ENCODE measurements around the gene COPG1. TPM values are rescaled to one million over a fixed set of nuclear protein-coding genes. Genes with fewer than 3 reads are reported as not detected.
A peak's percentile ranks its signal among the peaks of the same experiment; 100 is the strongest.

Gene COPG1
- total RNA-seq, 2 donors from 2014 or later: 203 to 236 TPM

DNA sequence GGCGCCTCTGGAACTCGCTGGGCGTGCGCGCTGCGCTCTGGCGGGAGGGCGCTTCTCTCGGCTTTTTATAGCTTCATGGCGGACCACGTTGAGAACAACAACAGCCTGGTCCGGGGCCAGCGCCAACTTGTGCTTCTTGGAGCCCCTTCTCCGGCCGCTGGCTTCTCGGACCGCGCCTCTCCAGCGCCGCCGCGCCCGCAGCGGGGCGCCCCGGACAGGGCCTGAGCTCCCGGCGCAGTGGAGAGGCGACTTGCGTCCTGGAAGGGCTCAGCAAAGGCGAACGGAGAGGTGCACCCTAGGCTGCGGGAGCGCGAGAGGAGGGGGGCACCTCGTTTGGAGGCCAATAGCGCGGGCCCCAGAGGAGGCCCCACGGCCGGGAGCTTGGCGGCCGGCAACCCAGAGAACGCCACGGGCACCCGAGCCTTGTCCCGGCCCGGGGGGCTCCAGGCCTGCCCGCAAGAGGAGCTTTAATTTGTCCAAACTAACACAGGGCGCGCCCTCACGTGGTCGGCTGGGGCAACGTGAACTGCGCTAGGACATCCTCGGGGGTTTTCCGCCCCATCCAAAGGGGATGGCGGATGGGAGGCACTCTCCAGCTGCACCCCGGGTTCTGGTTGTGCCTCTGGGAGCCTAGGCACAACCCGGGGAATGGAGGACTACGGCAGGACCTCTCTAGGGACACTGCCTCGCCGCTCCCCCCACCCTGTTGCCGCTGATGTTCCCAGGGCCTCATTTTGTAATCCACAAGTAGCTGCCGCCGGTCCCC is 67.0 kb downstream of the COPG1 start:
- no peaks in the 10 kb centered on the region for H3K36me3 Mint-ChIP-seq
- DNase-seq (ENCODE audit: low spot score): peak; percentile 77
- H3K27ac Mint-ChIP-seq: no peak overlapping the region
- peak; percentile 52 to 72 for ATAC-seq
- H3K9me3 Mint-ChIP-seq: no peaks in the 10 kb centered on the region
- H3K4me3 Mint-ChIP-seq: peak overlapping the region; percentile 92
- peaks cover 24 to 30% of the 10 kb centered on the region in 2 donors for H3K4me1 Mint-ChIP-seq (ENCODE audit: low read depth in 2 of 2)
- no peaks in the 10 kb centered on the region for H3K27me3 Mint-ChIP-seq

DNA sequence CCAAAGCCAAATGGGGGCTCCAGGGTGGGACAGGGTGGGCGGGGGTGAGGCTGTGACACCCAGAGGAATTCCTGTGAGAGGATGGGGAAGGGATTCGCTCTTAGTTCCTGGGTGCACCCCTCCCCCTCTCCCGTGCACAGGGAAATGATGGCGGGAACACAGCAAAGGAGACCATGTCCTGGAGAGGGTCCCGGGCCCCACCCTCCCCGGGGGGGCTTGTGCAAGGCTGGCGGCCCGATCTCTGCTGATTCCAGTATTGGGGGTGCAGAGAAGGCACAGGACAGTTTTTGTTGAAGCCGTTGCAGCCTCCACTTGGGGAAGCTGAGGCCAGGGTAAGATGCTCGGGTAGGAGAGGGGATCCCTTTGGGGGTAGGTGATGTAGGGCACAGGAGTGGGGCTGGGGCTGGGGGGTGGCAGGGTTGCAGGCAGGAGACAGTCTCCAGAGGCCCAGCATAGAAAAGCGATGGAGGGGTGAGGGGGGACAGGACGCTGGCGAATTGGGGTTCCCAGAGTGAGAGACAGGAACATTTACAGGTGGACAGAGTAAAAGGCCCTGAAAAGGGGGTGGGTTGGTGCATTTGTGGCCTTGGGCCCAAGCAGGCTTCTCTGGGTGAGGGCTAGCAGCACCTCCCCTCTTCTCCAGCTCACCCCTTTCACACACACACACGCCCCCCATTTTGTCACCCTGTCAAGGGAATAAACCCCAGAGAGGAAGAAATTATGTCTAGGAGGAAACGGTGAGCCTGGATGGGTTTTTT is 67.8 kb downstream of the COPG1 start:
- H3K27me3 Mint-ChIP-seq: no peaks in the 10 kb centered on the region
- no peaks in the 10 kb centered on the region for H3K36me3 Mint-ChIP-seq
- ATAC-seq (no peak), DNase-seq (ENCODE audit: low spot score) (no peak)
- no peak overlapping the region for H3K27ac Mint-ChIP-seq
- H3K9me3 Mint-ChIP-seq: no peaks in the 10 kb centered on the region
- peak overlapping the region; percentile 32 for H3K4me3 Mint-ChIP-seq
- H3K4me1 Mint-ChIP-seq (ENCODE audit: low read depth in 2 of 2): peaks cover 19 to 25% of the 10 kb centered on the region in 2 donors

DNA sequence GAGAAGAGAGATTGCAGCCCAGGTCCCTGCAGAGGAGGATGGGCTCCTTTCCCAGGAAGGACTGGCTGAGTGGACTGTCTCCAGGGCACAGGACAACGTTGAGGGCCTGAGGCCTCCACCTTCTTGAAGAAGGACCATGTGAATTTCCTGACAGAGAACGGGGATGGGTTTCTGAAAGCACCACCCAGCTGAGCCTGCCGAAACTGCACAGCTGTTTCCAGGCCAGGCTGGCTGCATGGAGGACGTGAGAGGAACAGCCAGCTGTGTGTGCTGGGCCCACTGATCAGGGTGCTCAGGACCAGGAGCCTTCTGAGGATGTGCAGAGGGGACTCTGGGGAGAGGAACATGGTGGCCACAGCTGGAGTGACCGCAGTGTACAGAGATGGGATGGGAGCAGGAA is 68.4 kb downstream of the COPG1 start:
- no peaks in the 10 kb centered on the region for H3K9me3 Mint-ChIP-seq
- ATAC-seq (no peak), DNase-seq (ENCODE audit: low spot score) (no peak)
- no peaks in the 10 kb centered on the region for H3K36me3 Mint-ChIP-seq
- peak overlapping the region; percentile 32 for H3K4me3 Mint-ChIP-seq
- H3K27me3 Mint-ChIP-seq: no peaks in the 10 kb centered on the region
- H3K4me1 Mint-ChIP-seq (ENCODE audit: low read depth in 2 of 2): peaks cover 13 to 19% of the 10 kb centered on the region in 2 donors
- H3K27ac Mint-ChIP-seq: no peak overlapping the region

DNA sequence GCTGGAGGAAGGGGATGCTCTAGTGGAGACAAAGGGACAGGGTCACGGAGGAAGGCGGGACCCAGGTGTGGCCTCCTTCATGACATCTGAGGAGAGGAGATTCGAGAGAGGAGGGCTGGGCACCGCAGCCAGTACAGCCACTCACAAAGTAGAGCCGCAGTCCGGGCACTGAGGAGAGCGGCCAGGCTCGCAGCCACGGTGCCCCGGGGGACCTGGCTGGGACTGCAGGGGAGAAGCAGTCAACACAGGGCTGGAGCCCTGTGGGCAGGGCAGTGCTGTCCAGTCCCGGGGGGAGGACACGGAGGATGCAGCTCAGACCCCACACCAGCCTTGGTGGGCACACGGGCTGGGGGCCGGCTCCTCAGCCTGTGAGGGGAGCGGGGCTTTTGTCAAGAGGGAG is 69.5 kb downstream of the COPG1 start:
- Mint-ChIP-seq H3K27ac (no peak overlapping the region), H3K4me3 (no peak overlapping the region), H3K36me3 (no peaks in the 10 kb centered on the region), H3K27me3 (no peaks in the 10 kb centered on the region), H3K4me1 (ENCODE audit: low read depth in 2 of 2) (peaks cover 7 to 12% of the 10 kb centered on the region in 2 donors), H3K9me3 (no peaks in the 10 kb centered on the region)
- ATAC-seq: no peak
- DNase-seq (ENCODE audit: low spot score): no peak

DNA sequence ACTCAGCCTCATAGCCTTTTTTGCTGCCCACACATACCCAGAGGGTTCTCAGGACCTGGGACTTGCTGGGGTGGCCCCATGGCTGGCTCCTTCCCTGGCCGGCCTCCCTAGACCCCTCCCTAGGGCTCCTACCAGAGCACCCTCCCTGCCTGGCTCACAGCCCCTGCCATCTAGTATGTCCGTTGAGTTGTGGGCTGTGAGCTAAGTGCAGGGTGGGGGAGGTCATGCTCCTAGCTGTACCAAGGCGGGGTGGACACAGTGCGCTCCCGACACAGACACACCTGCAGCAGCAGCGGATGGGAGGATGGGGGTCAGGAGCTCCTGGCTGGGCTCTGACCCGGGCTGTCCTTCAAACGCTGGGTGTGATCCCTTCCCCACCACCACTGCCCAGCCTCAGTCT is 70.9 kb downstream of the COPG1 start:
- no peak for ATAC-seq
- no peak overlapping the region for H3K4me3 Mint-ChIP-seq
- peaks cover 0 to 5% of the 10 kb centered on the region in 2 donors for H3K4me1 Mint-ChIP-seq (ENCODE audit: low read depth in 2 of 2)
- DNase-seq (ENCODE audit: low spot score): no peak
- no peaks in the 10 kb centered on the region for H3K27me3 Mint-ChIP-seq
- H3K27ac Mint-ChIP-seq: no peak overlapping the region
- H3K9me3 Mint-ChIP-seq: no peaks in the 10 kb centered on the region
- no peaks in the 10 kb centered on the region for H3K36me3 Mint-ChIP-seq

DNA sequence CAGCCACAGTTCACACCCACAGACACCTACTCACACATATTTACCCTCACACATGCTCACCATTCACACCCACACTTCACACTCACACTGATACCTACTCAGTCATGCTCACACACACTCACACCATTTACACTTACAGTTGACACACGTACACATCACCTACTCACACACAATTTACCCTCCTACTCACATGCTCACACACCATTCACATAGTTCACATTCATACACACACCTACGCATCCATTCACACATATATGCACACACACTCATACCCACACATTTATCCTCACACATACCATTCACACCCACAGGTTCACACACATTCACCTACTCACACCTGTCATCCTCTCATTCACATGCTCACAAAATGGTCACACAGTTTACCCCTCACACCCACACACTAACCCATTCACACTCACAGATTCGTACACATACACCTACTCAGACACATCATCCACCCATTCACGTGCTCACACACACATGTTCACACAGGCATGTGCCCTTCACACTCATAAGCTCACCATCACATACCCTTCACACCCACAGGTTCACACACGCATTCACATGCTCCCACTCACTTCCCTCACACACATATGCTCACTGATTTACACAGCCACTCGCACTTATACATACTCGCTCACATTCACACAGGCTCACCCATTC is 71.5 kb downstream of the COPG1 start:
- Mint-ChIP-seq H3K9me3 (no peaks in the 10 kb centered on the region), H3K4me3 (no peak overlapping the region), H3K36me3 (no peaks in the 10 kb centered on the region), H3K27me3 (no peaks in the 10 kb centered on the region), H3K4me1 (ENCODE audit: low read depth in 2 of 2) (peaks cover 0 to 3% of the 10 kb centered on the region in 2 donors), H3K27ac (no peak overlapping the region)
- DNase-seq (ENCODE audit: low spot score) (no peak), ATAC-seq (no peak)

DNA sequence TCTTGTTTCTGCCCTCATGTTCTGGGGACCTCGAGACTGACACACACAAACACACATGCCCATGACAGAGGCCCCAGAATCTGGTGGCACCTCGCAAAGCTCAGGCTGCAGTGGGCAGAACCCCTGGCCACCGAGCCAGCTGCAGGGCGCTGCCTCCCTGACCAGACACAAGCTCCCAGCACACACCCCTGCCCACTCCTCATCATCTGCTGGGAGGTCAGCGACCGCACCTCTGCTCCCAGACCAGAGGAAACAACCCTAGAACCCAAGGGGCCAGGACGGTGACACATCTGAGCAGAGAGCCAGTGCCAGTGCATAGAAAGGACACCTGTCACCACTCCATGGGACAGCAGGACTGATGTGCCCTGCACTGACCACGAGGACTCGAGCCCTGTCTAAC is 72.5 kb downstream of the COPG1 start:
- Mint-ChIP-seq H3K27ac (no peak overlapping the region), H3K4me3 (no peak overlapping the region), H3K4me1 (ENCODE audit: low read depth in 2 of 2) (peaks cover 0 to 3% of the 10 kb centered on the region in 2 donors), H3K9me3 (no peaks in the 10 kb centered on the region), H3K27me3 (no peaks in the 10 kb centered on the region), H3K36me3 (no peaks in the 10 kb centered on the region)
- ATAC-seq: no peak
- no peak for DNase-seq (ENCODE audit: low spot score)

DNA sequence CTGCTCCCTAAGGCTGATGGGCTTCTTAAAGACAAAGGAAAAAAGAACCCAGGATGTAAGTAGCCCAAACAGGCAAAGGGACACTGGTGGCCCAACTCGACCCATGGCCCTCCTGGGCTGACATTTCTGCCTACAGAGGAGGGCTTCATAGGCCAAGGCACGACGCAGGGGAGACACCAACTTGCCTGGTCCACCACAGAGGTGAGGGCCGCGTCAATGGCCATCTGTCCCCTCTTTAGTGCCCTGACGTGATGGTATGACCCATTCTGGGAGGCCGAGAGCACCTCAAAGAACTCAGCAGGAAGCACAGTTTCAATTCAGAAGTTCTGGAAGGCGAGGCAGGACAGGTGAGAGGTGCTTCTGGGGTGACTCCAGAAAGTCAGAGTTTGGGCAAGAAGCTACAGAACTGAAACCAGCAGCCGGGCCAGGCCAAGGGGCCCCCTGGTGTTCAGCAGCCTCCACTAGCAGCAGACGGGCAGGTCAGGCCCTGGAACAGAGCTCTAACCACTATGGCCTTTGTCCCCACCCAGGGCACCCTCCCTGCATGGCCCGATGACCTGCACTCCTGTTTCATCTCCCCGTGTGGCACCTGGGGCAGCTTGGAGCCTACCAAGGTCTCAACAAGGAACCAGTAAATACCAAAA is 74.4 kb downstream of the COPG1 start:
- Mint-ChIP-seq H3K4me1 (ENCODE audit: low read depth in 2 of 2) (no peaks in the 10 kb centered on the region), H3K36me3 (no peaks in the 10 kb centered on the region), H3K9me3 (no peaks in the 10 kb centered on the region), H3K27me3 (no peaks in the 10 kb centered on the region), H3K4me3 (no peak overlapping the region), H3K27ac (no peak overlapping the region)
- DNase-seq (ENCODE audit: low spot score): no peak
- no peak for ATAC-seq

DNA sequence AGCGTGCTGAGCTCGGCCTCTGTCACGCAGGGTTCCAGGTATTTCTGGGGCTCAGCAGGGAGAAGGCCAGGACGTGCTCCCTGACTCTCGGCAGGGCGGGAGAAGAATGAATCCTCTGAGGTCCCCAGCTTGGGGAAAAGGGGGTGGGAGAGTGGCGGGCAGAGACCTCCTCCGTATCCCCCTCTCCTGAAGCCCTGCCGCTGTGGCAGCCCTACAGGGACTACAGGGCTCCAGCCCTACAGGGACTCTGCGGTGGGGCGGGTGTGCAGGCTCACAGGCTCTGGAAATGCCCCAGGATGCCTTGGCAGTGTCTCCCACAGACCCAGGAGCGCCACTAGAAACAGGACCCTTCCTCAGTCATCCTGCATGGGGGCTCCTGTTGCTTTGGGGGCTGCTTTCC is 75.4 kb downstream of the COPG1 start:
- ATAC-seq (no peak), DNase-seq (ENCODE audit: low spot score) (no peak)
- Mint-ChIP-seq H3K27me3 (no peaks in the 10 kb centered on the region), H3K4me1 (ENCODE audit: low read depth in 2 of 2) (no peaks in the 10 kb centered on the region), H3K27ac (no peak overlapping the region), H3K9me3 (no peaks in the 10 kb centered on the region), H3K4me3 (no peak overlapping the region), H3K36me3 (no peaks in the 10 kb centered on the region)

DNA sequence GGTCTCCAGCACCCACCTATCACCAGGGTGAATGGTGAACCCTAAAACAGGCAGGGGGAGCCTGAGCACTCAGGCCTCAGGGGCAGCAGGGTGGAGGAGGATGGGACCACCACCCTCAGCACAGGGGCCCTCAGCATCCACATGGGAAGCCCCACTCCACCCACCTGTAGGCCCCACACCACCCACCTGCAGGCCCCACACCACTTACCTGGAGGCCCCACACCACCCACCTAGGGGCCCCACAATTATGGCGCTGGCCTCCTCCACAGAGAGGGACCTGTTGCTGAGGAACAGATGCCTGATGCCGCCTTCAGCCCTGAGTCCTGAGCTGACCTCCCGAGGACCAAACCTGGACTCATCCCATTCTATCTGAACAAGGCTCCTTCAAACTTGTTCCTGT is 76.0 kb downstream of the COPG1 start:
- Mint-ChIP-seq H3K4me3 (no peak overlapping the region), H3K27me3 (no peaks in the 10 kb centered on the region), H3K9me3 (no peaks in the 10 kb centered on the region), H3K36me3 (no peaks in the 10 kb centered on the region), H3K4me1 (ENCODE audit: low read depth in 2 of 2) (no peaks in the 10 kb centered on the region), H3K27ac (no peak overlapping the region)
- no peak for DNase-seq (ENCODE audit: low spot score)
- ATAC-seq: no peak

DNA sequence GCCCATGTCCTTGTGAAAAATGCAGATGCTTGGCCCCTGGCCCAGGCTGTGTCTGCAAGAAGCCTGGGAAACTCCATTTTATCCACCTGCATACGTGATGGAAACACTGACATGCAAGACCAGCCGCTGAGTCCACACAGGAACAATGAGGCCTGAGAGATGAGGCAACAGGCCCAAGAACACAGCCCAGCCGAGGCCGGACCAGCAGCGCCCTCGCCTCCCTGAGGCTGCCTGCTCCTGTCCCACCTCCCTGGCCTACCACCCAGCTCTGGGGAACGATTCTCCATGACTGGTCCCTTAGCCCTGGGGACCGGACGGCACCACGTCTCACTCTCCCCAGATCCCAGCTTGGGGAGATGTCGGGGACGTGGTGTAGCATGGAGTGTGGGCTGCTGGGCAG is 76.7 kb downstream of the COPG1 start:
- Mint-ChIP-seq H3K9me3 (no peaks in the 10 kb centered on the region), H3K4me3 (no peak overlapping the region), H3K4me1 (ENCODE audit: low read depth in 2 of 2) (no peaks in the 10 kb centered on the region), H3K27me3 (no peaks in the 10 kb centered on the region), H3K36me3 (no peaks in the 10 kb centered on the region), H3K27ac (no peak overlapping the region)
- DNase-seq (ENCODE audit: low spot score) (no peak), ATAC-seq (no peak)

DNA sequence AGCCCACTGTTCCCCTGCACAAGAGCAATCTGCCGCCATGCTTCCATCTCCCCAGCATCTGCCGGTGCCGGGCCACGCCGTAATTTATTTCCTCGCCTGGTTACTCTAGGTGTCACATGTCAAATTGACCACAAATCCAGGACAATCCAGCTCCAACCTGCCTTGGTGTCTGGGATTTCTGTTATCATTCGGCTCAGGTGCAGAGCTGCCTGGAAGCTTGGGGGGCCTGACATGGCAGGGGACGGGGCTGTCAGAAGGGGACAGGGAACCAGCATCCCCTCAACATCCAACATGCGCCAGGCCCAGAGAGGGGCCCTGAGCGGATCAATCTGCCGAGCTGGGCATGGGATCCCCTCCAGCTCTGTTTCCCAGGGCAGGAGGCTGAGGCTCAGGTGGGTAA is 77.2 kb downstream of the COPG1 start:
- H3K36me3 Mint-ChIP-seq: no peaks in the 10 kb centered on the region
- H3K27ac Mint-ChIP-seq: no peak overlapping the region
- no peak for ATAC-seq

More for the DNA sequence above, 77.2 kb downstream of the COPG1 start:
- Mint-ChIP-seq H3K9me3 (no peaks in the 10 kb centered on the region), H3K27me3 (no peaks in the 10 kb centered on the region), H3K4me3 (no peak overlapping the region), H3K4me1 (ENCODE audit: low read depth in 2 of 2) (no peaks in the 10 kb centered on the region)
- no peak for DNase-seq (ENCODE audit: low spot score)

All from natural killer cell treated with Interleukin-12 subunit alpha and Interleukin-12 subunit beta and Interleukin-15 and Interleukin-18, amount 100 ng/mL, for 72 hours (primary cell).